Ascending aorta (tissue), 2 donors: ENCODE measurements around the gene VWA8. TPM values are rescaled to one million over a fixed set of nuclear protein-coding genes. Genes with fewer than 3 reads are reported as not detected.

Experiments
- DNase-seq, 2 donors: peaks; one replicate each; pipeline ENCODE4 v3.0.0-alpha.2; 2019; ENCODE audit warnings: low spot score in 2 of 2
- H3K27ac ChIP-seq, 2 donors: fragments of 200-600 bp; sonication (generic); one replicate each; pipeline ENCODE4 v1.5.1; 2016 to 2017; ENCODE audit warnings: mild to moderate bottlenecking in 1 of 2
- H3K27me3 ChIP-seq: fragments of 200-600 bp; sonication (generic); one replicate; pipeline ENCODE4 v1.5.1; 2017
- H3K36me3 ChIP-seq, 2 donors: fragments of 200-600 bp; sonication (generic); one replicate each; pipeline ENCODE4 v1.5.1; 2016
- H3K4me1 ChIP-seq, 2 donors: fragments of 200-600 bp; sonication (generic); one replicate each; pipeline ENCODE4 v1.5.1; 2016 to 2017; ENCODE audit warnings: mild to moderate bottlenecking in 1 of 2
- H3K4me3 ChIP-seq, 2 donors: fragments of 200-600 bp; sonication (generic); one replicate each; pipeline ENCODE4 v1.5.1; 2016 to 2017; ENCODE audit warnings: mild to moderate bottlenecking in 1 of 2
- H3K9me3 ChIP-seq, 2 donors: fragments of 200-600 bp; sonication (generic); one replicate each; pipeline ENCODE4 v1.5.1; 2016
- CTCF ChIP-seq, 3 experiments: fragments of 200-600 bp in 2 of 3; fragments of 450-650 bp in 1 of 3; sonication (generic) in 2 of 3; IDR thresholded peaks; one replicate each; pipeline ENCODE4 v1.5.1; 2016 to 2019; ENCODE audit warnings: antibody characterized with exemption in 3 of 3, mild to moderate bottlenecking in 1 of 3, moderate library complexity in 1 of 3
- intact Hi-C: fragments of 100-400 bp; cut with DNase I; formaldehyde crosslinking; loops from one replicate; pipeline ENCODE4 v1.15.1; 2023
- total RNA-seq: library from RNA; depleted of rRNA; stranded (reverse); fragments of >200 nt; gene quantifications from one replicate; pipeline ENCODE4 v1.1.0, GENCODE V29; 2016

The VWA8 gene
- total RNA-seq, 1 donor from 2014 or later: 10.4 TPM

DNA sequence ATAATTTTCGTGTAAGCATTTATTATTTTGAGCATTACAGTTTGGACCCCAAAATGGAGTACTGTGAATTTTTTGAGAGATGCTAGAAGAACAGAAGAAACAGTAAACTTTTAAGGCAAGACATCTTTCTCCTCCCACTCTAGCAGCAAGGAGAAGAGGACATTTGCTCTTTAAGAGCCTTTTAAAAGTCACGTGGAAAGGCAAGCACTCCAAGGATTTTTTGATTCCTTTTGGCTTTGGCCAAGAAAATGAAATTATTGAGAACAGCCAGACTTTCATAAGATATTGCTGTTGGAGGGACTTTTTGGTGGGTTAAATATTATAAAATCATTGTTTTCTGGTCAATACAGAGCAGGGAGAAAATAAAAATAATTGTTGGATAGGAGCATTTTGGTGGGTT lies 393.5 kb downstream of the VWA8 start:
- Histone ChIP-seq H3K36me3 (peaks cover 0 to 5% of the 10 kb centered on the region in 2 donors), H3K27me3 (no peaks in the 10 kb centered on the region), H3K27ac (no peak overlapping the region), H3K9me3 (no peaks in the 10 kb centered on the region), H3K4me3 (no peak overlapping the region), H3K4me1 (peaks cover 0 to 8% of the 10 kb centered on the region in 2 donors)
- no peak for TF ChIP-seq CTCF (IDR thresholded peaks at IDR 0.05)
- DNase-seq: no peak
- intact Hi-C loops: no loop called here

DNA sequence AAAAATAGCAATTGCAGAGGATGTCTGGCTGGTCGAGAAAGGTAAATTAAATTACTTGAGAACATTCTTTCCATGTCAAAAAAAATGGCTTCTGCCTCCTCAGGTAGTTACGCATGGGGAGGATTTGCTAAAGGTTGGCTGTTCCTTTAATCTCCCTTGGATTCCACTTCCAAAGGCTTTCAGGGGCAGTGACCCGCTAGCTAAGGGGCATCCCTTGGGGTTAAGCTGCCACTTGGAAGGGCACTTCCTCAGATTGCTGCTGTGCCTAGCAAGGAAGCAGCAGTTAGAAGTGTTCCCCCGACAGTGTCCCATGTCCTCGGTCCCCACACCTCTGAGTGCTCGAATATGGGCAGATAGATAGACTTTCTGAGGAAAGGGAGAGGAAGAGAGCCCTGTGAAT lies 395.1 kb downstream of the VWA8 start:
- DNase-seq: no peak
- H3K9me3 ChIP-seq: no peaks in the 10 kb centered on the region
- peaks cover 0 to 5% of the 10 kb centered on the region in 2 donors for H3K36me3 ChIP-seq
- intact Hi-C loops: no loop called here
- no peak for TF ChIP-seq CTCF (IDR thresholded peaks at IDR 0.05)
- no peaks in the 10 kb centered on the region for H3K27me3 ChIP-seq
- H3K4me3 ChIP-seq: no peak overlapping the region
- peaks cover 0 to 8% of the 10 kb centered on the region in 2 donors for H3K4me1 ChIP-seq
- no peak overlapping the region for H3K27ac ChIP-seq

DNA sequence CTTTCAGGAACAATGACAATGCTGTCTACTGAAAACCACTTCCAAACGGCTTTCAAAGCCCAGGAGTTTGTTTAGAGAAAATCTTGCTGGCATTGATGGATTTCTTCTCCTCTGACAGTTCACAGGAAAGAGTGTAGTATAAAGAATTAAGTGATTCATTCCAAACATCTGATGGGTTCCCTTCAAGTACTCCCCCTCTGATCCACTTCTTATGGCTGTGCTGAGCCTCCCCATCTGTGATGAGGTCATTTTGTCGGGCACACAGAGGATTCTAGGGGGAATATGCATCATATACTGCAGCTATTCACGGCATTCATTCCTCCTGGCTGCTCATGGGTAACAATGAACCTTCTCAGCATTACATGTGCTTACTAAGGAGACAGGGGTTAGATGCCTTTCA lies 395.7 kb downstream of the VWA8 start:
- no peak overlapping the region for H3K4me3 ChIP-seq
- H3K27me3 ChIP-seq: no peaks in the 10 kb centered on the region
- TF ChIP-seq CTCF (IDR thresholded peaks at IDR 0.05): no peak
- no peaks in the 10 kb centered on the region for H3K9me3 ChIP-seq
- no peak overlapping the region for H3K27ac ChIP-seq
- intact Hi-C loops: no loop called here
- H3K36me3 ChIP-seq: peaks cover 0 to 5% of the 10 kb centered on the region in 2 donors
- peaks cover 0 to 8% of the 10 kb centered on the region in 2 donors for H3K4me1 ChIP-seq
- no peak for DNase-seq

DNA sequence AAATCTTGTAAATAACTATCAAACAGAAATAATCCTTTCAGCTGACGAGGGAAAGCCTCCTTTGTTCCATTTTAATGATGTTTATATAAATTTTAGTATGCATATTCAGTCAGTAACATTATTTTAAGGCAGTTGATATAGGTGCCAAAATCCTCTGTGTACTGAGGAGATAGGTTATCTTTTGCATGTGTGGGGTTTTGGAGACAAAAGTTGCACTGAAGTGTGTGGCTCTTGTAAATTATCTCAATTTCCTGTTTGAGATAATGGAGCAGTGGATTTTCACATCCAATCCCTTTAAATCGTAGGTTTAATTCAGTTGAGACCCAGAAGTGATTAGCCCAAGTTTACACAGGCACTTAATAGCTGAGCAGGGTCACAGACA lies 396.9 kb downstream of the VWA8 start:
- Histone ChIP-seq H3K27ac (no peak overlapping the region), H3K36me3 (peaks cover 0 to 5% of the 10 kb centered on the region in 2 donors), H3K4me1 (peaks cover 0 to 5% of the 10 kb centered on the region in 2 donors), H3K27me3 (no peaks in the 10 kb centered on the region), H3K4me3 (no peak overlapping the region), H3K9me3 (no peaks in the 10 kb centered on the region)
- DNase-seq: no peak
- intact Hi-C loops: loop anchor here (5.0 kb wide), 1 partner anchor 117 kb away; no protein-coding TSS in a partner anchor
- TF ChIP-seq CTCF (IDR thresholded peaks at IDR 0.05): no peak

- no peak for TF ChIP-seq CTCF (IDR thresholded peaks at IDR 0.05)
- no peaks in the 10 kb centered on the region for H3K27me3 ChIP-seq
- peaks cover 0 to 5% of the 10 kb centered on the region in 2 donors for H3K36me3 ChIP-seq
- intact Hi-C loops: loop anchor here (5.0 kb wide), 1 partner anchor 116 kb away; no protein-coding TSS in a partner anchor
- H3K4me1 ChIP-seq: peaks cover 0 to under 1% of the 10 kb centered on the region in 2 donors
- H3K27ac ChIP-seq: no peak overlapping the region
- no peaks in the 10 kb centered on the region for H3K9me3 ChIP-seq
- no peak overlapping the region for H3K4me3 ChIP-seq
- no peak for DNase-seq
These were observed 397.4 kb downstream of the VWA8 start for GRCh38 chr13:41563341-41563983.
